GM12891 (cell line): Measurements from ENCODE around the gene RAN.

ENCODE experiments used
- PAX5 ChIP-seq: IDR thresholded peaks from 2 replicates; pipeline ENCODE4 v1.6.1; 2011; ENCODE audit warnings: low read length, moderate library complexity, mild to moderate bottlenecking; ENCODE audit not compliant: insufficient read depth, severe bottlenecking
- POLR2A ChIP-seq: IDR thresholded peaks from 2 replicates; pipeline ENCODE4 v1.6.1; 2011; ENCODE audit warnings: low read depth, low read length, control low read depth
- POLR2AphosphoS5 ChIP-seq: IDR thresholded peaks from 2 replicates; pipeline ENCODE4 v1.6.1; 2011; ENCODE audit warnings: low read depth, low read length, control low read depth
- TAF1 ChIP-seq: IDR thresholded peaks from 2 replicates; pipeline ENCODE4 v1.6.1; 2011; ENCODE audit warnings: low read depth, low read length, control low read depth

DNA sequence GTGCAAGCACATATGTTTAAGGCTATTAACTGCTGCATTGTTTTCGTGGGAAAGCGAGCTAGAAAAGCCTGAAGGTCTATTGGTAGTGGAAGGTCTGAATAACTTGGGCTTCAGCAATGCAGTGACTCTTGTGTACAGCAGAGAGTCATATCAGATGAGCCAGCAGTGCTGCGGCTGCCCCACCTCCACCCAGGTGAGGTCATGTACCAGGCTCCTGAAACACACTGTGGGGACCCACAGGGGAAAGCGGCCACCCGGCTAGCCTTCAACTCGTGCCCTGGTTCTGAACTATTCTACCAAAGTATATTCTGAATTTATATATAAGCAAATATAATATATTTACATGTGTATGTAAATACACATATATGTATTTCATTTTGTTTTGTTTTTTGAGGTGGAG, 12.7 kb upstream of the RAN start:
- TF ChIP-seq TAF1: no peak
- no peak for TF ChIP-seq POLR2A
- no peak for TF ChIP-seq POLR2AphosphoS5
- TF ChIP-seq PAX5: no peak
